Suprapubic skin (tissue), 4 donors: ENCODE results near the gene ARMH3.

Experiments
- EP300 ChIP-seq: sonication (generic); formaldehyde crosslinking; IDR thresholded peaks from one replicate; pipeline ENCODE4 v1.6.1; 2017; ENCODE audit warnings: antibody characterized with exemption
- POLR2AphosphoS5 ChIP-seq, 3 donors: sonication (generic); formaldehyde crosslinking; IDR thresholded peaks; one replicate each; pipeline ENCODE4 v1.6.1; 2017; ENCODE audit warnings: antibody characterized with exemption in 3 of 3
- TF ChIP-seq, protein P1 (sequence below), 2 donors: fragments of 200-600 bp in 1 of 2; fragments of 450-650 bp in 1 of 2; sonication (generic) in 1 of 2; IDR thresholded peaks; one replicate each; pipeline ENCODE4 v1.5.1; 2016 to 2019; ENCODE audit warnings: antibody characterized with exemption in 2 of 2, mild to moderate bottlenecking in 1 of 2, moderate library complexity in 1 of 2

DNA sequence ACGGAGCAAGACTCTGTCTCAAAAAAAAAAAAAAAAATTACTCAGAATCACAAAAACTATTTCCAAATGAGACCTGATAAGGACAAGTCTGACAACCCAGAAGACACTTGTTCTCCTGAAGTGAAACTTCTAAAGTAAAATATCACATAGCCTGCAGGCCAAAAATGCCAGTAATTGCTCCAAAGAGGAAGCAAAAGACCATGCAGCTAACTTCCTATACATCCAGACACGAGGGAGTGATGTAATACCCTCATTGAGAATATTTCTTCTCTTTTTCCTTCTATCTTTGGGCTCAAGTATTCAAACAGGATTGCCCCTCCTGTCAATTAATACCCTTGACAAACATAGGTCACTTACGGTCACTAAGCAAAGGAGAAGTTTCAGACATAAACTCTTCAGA lies 31.2 kb downstream of the ARMH3 start:
- TF ChIP-seq, protein P1, sequence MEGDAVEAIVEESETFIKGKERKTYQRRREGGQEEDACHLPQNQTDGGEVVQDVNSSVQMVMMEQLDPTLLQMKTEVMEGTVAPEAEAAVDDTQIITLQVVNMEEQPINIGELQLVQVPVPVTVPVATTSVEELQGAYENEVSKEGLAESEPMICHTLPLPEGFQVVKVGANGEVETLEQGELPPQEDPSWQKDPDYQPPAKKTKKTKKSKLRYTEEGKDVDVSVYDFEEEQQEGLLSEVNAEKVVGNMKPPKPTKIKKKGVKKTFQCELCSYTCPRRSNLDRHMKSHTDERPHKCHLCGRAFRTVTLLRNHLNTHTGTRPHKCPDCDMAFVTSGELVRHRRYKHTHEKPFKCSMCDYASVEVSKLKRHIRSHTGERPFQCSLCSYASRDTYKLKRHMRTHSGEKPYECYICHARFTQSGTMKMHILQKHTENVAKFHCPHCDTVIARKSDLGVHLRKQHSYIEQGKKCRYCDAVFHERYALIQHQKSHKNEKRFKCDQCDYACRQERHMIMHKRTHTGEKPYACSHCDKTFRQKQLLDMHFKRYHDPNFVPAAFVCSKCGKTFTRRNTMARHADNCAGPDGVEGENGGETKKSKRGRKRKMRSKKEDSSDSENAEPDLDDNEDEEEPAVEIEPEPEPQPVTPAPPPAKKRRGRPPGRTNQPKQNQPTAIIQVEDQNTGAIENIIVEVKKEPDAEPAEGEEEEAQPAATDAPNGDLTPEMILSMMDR (IDR thresholded peaks at IDR 0.05): no peak
- no peak for TF ChIP-seq POLR2AphosphoS5 (IDR thresholded peaks at IDR 0.05)
- TF ChIP-seq EP300: no peak
